Measurements from ENCODE around the gene TSPAN12.
A peak's percentile ranks its signal among the peaks of the same experiment; 100 is the strongest.

The TSPAN12 gene

DNA sequence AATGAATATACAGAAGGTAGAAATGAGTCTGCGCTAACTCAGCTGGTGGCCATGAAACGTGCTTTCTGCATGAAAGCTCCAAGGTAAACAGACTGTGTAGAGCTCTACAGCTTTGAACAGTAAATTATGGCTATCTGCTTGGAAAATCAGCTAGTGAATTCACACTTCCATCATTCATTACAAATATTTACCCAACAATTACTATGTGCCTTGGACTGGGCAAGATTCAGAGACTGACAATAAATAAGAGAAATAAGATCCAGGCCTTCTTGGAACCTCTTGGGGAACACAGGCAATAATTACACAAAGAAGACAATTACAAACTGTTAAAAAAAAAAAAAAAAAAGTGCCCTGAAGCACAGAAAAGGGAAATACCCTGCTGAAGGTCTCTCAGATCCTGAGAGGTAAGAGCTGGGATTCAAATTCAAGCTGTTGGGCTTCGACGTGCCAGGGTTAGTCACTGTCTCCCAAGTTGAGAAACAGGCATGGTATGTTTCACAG is 15.8 kb downstream of the TSPAN12 start:
- DNase-seq: no peak

DNA sequence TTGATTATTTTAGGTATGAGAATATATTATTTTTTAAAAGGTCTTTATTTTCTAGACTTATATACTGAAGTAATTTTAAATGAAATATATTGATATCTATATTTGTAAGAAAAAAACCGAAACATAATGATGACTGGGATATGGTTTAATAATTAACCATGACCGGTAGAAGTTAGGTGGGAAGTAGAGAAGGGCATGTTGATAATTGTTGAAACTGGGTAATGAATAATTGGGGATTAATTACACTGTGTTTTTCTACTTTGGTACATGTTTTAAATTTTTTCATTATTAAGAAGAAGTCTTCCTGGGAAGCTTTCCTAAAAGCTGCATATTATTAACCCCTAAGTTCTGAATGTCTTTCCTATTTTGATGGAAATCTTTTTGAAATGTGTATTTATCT is 16.3 kb downstream of the TSPAN12 start:
- no peak for DNase-seq

DNA sequence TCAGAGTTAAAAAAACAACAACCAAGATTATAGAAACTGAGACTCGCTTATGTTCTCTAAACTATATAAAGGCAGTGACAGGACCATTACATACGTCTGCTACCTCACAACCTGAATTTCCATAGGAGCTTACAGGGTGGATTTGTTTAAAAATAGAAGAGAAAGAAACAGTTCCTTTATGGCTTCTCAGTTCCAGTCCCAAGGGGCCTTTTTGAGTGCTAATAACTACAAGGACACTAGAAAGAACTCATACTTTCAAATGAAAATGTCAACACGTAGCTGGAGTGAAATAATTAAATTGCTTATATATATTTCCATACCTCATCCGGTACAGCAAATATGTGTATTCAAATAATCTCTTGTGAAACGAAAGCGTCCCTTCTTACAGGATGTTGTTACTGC is 19.7 kb downstream of the TSPAN12 start:
- DNase-seq: no peak

DNA sequence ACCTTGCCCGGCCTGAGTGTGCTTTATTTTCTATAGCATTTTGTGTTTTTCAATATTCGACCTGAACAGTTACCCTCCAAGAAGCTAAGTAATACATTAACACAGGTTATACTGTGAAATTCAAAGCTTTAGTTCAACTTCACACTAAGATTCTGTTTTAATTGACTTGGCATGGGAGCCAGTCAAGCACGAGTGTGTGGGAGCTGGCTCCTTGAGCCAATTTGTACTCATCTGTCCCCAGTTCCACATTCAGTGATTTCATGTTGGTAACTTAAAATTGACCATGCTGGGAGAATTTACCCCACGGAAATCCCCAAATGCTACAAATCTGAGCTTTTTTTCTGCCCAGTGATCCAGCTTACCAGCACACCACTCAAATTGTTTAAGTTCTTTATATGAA is 20.3 kb downstream of the TSPAN12 start:
- DNase-seq: no peak

DNA sequence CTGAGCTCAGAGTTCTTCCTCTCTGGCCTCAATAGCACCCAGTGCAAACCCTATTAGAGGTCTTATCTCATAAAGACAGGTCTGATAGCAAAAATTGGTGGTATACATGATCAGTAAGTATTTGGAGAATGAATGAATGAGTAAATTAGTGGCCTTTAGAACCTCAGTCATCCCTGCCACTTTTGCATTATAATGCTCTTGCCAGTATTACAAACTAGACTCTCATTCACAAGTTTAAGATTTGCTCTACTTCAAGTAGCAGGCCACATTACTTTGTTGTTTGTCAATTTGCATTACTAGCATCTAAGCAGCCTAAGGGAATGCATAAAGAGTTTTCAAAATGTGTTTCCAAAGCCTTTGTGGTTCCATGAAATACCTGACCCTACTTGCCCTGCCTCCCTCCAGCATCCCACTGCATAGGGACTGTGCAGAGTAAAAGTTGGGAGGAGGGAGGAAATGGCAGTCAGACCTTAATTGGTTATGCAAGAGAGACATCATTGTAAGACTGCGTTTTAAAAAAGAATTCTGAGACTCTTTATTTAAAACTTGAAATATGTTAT is 21.3 kb downstream of the TSPAN12 start:
- DNase-seq: no peak

DNA sequence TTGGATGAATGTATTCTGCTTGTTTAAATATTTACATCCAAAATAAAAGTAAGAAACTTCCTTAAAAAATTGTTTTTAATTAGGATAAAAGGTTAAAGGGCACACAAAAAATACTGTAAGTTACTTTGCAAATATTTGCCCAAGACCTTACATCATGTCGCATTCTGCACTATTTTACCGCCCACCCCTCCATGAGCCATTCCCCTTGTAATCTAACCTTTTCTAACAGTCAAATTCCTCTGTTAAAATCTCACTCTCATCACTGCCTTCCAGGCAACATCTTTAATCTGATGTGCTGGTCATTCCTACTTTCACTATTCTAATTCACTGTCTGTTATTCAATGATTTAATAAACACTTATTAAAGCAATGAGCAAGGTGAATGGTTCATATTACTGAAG is 23.2 kb downstream of the TSPAN12 start:
- DNase-seq: no peak

DNA sequence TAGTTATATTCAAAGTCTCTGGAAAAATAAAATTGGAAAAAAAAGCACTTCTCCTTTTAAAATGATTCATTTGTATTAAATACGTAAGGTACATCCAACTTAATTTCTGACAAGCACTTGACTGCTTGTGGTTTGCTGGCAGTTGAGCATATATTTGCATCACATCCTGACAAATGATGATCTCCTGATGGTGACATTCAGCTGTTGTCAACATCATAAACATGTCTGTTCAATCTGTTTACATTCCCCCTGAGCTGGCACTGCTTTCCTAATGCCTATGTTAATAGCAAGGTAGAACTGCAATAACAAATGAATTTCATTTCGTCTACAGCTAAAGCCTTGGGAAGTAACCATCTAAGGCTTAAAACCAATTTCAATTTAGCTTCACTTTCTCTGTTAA is 24.4 kb downstream of the TSPAN12 start:
- no peak for DNase-seq

DNA sequence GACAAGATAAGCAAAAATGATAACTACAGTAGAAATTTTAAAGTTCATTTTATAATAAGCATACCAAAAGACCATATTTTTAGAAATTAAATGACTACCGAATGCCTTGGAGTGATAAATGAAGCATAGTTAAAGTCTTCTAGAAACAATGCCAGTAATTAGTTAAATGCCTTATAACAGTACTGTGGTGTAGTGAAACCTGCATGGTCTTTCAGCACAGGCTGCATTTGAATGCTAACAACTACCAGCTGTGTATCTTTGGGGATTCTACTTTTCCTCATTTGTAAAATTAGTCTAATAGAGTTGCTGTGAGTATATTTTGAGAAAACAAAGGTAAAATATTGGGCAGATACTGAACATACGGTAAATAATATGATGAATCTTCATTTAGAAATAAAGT is 25.1 kb downstream of the TSPAN12 start:
- no peak for DNase-seq

DNA sequence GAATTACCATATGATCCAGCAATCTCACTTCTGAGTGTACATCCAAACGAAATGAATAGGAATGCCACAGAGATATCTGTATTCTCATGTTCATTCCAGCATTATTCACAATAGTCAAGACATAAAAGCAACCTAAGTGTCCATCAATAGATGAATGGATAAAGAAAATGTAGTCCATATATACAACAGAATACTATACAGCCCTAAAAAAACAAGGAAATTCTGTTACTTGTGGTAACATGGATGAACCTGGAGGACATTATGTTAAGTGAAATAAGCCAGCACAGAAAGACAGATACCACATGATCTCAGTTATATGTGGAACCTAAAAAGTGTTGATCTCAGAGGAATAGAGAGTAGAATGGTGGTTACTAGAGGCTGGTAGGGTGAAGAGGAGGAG is 26.7 kb downstream of the TSPAN12 start:
- no peak for DNase-seq

DNA sequence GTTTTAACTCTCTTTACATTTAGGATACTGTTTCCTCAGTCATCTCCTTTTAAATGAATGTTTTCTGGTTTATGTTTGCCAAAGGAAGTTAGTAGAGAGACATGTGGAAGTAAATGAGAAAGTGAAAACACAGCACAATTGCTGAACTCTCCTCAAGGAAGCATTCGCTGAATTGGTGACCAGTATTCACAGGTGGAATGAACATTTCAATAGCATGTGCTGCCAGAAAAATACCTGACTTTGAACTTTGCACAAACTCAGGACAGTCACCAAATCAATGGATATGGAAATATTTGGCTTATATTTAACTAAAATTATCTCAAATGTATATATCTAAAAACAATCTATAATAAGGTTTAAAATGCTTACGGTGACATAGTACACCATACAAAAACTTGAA is 28.5 kb downstream of the TSPAN12 start:
- no peak for DNase-seq

DNA sequence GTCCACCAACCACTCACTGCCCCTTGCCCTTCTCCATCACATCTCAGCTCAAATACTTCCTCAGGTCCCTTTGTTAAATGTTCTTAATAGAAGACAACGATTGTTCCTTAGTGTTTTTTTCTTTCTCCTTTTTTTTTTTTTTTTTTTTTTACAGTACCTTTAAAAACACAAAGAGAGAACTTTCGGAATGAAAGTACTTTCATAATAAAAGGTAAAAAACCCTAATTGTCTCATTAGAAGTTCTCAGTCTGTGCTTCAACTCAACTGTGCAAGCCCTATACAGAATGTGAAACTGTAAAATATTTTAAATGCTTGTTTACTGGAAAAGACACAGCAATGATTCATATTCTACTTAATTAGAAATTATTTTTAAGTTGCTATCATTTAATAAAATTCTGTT is 29.4 kb downstream of the TSPAN12 start:
- DNase-seq: no peak

DNA sequence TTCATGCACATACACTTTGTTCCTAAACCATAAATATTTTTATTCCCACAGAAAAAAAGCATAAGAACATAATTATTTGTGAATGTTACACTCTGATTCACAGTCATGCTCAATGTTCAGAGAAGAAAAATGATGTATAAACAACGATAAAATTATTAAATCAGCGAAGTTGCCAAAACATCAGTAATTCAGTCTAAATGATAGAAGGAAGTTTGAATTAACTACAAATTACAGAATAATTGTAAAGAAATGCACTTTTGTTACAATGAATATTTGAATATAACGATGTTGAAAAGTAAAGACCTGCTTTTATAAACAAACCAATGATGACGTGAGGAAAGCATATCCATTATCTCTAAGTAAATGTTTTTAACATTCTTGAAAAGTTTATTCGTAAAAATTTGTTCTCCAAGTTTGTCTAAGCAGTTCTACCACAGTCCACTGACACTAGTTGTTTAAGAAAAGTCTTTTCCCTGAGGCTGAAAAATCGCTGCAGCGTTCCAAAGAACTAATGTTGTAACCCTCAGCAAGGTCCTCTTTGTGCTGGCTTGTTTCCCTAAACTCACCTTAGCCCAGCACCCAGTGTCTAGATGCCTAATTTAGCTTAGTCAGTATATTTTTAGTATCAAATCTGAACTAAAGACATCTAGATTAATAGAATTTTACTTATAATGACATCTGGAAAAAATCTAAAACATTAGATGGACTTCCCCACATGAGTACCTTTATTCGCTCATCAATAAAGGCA is 30.4 kb downstream of the TSPAN12 start:
- DNase-seq: no peak

DNA sequence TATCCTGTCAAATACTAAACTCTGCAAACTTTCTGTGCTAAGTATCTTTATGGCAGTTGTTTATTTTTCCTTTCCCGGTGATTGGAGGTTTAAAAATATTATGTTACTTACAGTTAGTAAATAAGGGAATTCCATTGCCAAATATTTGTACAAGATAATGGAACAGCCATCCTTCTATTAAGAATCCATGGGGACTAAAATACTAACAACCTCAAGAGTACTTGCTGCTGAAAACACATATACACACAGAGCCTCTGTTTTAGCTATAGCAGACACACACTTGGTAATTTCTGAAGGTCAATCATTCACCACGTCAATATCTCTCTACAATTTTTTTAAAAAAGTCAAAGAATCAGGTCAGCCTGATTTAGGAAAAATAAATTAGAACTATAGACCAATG is 32.4 kb downstream of the TSPAN12 start:
- no peak for DNase-seq

DNA sequence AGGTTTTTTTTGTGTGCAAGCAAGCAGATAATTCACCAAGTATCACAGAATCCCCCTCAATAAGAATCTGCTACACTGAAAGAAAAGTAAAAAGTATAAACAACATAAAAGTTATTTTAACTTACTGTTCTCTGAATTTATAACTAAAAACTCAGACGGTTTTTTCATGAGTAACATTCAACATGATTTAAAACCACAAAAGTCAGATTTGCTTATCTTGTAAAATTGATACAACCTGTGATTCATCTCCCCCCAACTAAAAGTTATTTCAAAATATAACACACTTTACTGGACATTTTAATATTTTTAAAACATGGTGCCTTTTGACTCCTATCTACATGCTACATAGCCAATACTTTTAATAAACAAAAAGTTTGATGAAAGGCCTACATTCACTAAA is 32.8 kb downstream of the TSPAN12 start:
- DNase-seq: no peak

DNA sequence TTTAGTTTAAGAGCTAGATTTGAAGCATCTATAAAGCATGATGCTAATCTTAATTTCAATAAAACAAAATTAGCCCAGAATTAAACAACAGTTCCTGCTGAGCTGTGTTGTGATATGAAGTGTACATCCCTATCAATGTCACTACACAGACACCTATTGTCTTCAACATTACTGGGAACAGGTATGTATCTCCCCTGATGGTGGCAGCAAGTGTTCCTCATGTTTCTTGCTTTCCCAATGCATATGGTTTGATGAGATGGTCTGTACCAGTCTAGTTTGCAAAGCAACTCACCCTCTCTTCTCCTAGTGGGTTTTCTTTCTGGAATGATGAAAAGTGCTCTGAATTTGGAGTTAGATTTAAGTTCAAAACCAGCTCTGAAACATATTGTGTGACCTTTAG is 38.1 kb downstream of the TSPAN12 start:
- no peak for DNase-seq

DNA sequence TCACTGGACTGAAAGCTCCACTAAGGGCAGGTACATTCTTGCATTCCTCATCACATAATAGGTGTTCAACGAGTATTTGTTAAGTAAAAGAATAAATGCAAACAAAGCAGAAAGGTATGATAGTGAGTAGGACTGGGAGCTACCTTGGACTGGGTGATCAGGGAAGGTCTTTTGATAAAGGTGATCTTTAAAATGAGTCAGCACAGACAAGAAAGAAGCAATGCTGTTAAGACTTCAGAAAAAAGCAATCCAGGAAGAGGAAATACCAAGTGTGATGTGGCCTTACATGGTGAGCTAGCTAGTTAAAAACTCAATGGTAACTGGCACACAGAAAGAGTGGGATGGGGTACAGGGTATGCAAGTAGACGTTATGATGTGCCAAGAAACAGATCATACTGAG is 40.1 kb downstream of the TSPAN12 start:
- DNase-seq: no peak

DNA sequence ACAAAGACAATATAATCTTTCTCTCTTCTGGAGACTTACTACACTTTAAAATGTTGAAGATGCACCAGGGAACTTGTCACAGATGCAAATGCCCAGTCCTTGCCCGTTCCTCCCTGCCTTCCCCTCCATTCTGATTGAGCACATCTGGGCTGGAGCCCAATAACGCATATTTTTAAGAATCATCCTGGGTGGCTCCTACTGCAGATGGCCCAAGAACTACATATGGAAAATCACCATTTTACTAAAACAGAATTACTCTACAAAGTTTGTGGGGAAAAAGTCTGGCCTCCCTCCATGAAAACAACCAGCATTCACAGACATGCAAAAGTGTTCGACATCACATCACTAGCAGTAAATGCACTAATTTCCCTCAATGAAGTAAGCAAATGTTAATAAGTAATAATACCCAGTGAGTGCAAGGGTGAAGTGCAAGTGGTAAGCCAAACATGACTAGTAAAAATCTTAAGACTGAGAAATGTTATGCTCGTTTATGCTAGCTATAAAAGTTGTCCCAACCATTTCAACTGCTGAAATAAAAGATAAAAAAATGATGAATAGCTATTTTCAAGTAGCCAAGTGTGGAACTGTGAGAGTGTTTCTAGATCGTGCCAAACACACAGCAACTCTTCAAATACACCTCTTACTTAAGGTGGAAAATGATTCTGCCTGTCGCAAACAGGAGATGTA is 43.5 kb downstream of the TSPAN12 start:
- DNase-seq: no peak

DNA sequence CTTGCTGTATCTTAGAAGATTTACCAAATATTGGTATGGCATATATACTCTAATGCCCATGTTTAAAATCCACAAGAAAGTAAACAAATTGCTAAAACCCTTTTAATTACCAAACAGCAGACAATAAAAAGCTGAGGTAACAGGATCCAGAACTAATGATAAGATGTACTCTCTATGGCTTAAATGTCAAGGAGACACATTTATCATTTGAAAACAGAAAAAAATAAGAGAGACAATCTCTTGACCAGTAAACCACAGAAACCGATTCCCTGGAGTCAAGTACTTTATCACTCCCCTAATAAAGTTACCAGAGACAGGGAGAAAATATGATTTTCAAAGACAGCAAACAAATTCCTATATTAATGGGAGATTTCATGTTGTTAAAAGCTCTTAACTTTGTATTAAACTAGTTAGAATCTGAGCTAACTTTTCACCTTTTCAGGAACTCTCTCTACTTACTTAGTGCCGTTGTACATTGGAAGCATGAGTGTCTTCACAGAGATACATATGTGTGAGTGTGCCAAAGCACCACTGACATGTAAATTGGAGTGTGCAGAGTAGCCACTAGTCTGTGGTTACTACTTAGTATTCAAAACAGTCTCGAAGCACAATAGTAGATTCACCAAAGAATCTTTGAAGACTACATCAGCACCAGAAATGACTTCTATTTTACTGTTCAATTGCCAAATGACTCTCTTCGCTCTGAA is 44.2 kb downstream of the TSPAN12 start:
- DNase-seq: no peak

DNA sequence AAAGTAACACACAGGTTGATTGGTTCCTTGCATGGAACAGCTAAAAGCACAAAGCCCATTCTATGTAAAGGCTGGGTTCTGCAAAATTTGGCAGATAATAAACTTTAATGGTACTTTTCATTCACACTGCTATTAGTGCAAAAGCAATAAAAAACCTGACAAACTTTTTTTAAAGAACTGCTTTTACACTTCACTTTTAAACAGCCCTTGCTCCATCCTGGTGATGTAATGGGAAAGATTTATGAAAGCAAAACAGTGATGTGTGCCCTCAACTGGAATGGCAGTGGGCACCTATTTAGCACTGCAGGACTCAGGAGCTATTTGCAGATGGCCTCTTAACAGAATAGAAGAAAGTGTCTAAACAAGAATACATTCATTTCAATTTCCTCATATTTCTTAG is 44.9 kb downstream of the TSPAN12 start:
- DNase-seq: no peak

DNA sequence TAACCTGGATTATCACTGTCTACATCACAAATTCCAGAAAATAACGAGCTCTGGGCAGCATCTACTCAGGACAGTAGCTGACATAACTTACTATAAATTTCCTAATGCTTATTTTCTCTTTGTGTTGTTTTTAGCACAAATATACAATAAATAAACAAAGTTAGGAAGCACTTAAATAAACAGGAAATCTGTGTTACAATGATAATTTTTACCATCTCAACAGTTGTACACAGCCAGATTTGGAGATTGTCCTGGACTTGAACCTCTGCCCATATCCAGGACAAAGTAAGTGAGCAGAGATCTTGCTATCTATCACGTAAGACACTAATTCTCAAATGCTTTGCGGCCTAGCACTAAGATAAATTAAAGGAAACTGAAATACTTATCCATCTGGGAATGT is 48.7 kb downstream of the TSPAN12 start:
- DNase-seq: no peak

DNA sequence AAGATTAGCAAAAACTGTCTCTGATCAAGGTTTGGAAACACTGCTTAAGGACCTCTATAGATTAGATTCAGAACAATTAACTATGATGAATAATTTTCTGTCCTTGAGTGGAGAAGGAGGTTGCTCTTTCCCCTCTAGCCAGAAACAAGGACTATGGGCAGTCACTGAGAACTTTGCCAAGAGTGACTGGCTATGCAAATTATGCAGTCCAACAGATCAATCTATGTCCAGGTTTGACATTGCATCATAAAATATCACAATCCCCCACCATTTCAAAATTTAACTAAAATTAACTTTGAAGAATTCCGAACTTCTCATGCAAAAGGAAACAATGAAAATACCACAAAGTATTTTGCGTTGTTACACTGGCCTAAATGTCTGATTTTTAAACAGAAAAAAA is 50.6 kb downstream of the TSPAN12 start:
- no peak for DNase-seq

DNA sequence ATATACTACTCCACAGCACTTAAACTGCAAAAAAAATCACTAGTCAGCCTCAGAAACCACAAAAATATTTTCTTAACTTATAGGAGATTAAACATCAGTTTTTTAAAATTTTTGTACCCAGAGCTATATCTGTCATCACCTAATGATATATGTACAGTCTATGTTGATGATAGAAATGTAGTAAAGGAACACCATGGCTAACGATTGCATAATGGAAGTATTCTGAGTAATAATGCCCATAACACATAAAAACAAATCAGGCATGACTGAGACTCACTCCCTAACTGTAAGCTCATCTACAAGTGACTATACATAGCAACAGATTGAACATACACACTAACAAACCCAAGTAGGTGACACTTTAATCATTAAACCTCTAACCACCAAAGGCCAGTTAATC is 51.3 kb downstream of the TSPAN12 start:
- no peak for DNase-seq

DNA sequence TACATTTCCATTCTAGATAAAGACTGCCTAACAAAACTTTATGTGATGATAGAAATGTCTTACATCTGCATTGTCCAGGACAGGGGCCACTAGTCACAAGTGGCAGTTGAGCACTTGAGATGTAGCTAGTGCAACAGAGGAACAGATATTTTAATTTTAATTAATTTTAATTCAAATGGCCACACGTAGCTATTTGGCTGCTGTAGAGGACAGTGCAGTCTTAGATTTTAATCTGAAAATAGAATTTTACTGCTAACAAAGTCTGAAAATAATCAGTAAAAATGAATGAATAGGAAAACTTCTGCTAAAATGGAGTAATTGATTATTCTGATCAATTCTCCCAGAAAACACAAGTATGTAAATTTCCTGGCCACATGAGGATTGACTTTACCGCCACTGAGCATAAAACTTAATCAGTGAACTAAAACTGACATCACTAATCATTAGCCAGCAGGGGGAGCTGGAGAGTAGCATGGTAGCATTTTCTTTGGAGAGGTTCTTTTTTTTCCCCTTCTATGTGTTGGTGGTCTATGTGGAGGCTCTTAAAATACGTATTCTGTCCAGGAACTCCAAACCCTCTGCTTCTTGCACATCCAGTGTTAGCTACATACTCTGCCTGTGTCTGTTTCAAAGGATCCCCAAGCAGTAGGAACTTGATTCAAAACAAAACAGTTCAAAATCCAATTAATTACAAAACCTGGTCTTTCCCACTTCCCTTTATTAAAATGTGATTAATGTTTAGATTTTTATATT is 52.1 kb downstream of the TSPAN12 start:
- peak; percentile 41 to 43 for DNase-seq
